B cell (primary cell): Measurements from ENCODE around the gene PMP22.

ENCODE experiments used
- CTCF ChIP-seq: fragments of 200-600 bp; IDR thresholded peaks from one replicate; pipeline ENCODE4 v1.8.0; 2022; ENCODE audit warnings: antibody characterized with exemption, mild to moderate bottlenecking
- EZH2 ChIP-seq: IDR thresholded peaks from 2 replicates; pipeline ENCODE4 v1.6.1; 2012; ENCODE audit warnings: borderline replicate concordance, low read depth, mild to moderate bottlenecking, moderate library complexity, low read length; ENCODE audit not compliant: insufficient read depth, poor library complexity, severe bottlenecking

GRCh38 chr17:15298176-15298575 lies 33.0 kb upstream of the PMP22 start:
- TF ChIP-seq CTCF (no peak), EZH2 (no peak)
